ENCODE results near the gene LIME1. TPM values are rescaled to one million over a fixed set of nuclear protein-coding genes. Genes with fewer than 3 reads are reported as not detected.

Gene LIME1
- polyA plus RNA-seq, 5 donors = 2.9 to 8.6 (median 5.6) TPM

DNA sequence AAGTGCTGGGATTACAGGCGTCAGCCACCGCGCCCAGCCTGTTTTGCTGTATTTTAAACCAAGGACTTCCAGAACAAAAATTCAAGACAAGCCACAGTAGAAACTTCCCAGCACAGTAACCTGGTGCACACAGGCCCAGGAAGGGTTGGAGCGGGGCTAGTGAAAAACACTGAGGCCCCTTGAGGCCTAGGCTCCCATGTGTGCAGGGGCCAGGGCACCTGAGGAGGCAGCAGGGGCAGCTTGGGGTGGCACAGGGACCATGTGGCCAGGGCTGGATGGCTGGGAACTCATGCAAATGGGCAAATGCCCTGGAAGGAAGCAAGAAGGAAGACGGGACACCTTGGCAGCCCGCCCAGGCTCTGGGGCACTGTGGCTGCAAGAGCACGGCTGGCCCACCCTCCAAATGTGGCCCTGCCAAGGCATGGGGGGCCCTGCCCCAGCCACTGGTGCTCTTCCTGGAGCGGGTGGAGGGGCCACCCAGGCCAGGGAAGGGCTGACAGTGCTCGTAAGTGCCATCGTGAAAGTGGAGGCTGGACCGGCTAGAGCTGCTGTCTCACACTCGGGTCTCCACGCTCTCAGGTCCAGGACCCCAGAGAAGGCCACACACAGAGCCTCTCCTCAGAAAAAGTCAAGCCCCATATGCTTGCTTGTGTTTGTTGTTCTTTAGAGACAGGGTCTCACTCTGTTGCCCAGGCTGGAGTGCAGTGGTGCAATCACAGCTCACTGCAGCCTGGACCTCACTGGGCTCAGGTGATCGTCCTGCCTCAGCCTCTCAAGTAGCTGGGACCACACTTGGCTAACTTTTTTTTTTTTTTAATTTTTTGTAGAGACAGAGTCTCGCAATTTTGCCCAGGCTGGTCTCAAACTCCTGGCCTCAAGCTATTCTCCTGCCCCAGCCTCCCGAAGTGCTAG, 13.4 kb downstream of the LIME1 start:
- no peak for DNase-seq

DNA sequence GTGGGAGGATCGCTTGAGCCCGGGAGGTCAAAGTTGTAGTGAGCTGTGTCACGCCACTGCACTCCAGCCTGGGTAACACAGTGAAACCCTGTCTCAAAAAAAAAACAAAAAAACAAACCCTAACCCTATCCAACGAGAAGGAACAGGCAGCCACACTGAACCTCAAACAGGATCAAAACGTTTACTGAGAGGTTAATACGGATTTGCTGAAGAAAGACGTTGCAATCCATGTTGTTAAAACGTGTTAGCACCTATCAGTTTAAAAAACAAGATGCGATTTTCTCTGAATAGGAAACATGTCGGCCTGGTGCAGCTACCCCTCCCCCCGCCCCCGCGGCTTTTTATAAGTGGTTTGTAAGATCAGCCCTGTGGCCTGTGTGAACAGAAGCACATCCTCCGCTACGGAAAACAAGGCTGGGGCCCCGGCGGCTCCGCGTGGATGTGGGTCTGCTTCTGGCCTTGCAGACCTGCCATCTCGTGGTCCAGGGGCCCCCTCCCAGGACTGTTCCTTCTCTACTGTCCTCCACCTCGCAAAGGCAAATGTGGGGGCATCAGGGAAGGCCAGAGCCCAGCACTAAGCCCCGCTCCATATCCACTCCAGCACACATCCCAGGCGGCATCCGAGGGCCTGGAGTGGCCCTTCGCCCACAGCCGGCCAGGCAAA, 14.5 kb downstream of the LIME1 start:
- DNase-seq = no peak

- no peak for DNase-seq
Measured at GRCh38 chr20:63751471-63752271, 15.2 kb downstream of the LIME1 start.

GRCh38 chr20:63752411-63753101, 16.1 kb downstream of the LIME1 start:
- DNase-seq = no peak

- no peak for DNase-seq
Measured at GRCh38 chr20:63753381-63753780, 16.9 kb downstream of the LIME1 start.

GRCh38 chr20:63754008-63754407, 17.5 kb downstream of the LIME1 start:
- no peak for DNase-seq

DNA sequence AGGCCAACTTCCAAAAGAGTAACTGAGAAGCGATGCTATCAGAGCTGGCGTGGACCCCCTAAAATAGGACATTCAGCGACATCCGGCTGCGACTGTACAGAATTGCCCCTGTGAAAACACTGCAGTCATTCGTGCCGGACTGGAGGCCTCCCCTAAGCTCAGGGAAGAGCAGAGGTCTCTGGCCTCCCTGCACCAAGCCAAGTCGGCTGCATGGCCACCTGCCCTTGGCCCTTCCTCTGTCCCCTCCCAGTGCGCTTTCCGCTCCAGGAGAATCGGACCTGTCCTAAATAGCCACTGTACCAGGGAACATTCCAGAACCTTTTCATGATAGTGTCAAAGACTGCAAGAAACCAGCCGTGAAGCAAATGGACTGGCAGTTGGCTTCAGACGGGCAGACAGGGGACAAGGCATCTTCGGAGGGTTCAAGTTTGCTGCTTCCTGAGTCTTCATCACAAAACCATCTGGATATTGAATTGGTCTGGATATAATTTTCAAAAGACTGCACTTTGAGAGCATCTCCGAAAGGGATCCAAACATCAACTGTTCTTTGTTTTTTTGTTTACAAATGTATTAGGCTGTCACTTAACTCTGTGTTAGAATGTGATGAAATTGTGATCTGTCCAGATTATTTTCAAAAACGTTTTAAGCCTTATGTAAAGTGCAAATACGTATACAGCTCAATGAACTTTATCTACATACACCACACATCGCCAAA, 19.6 kb downstream of the LIME1 start:
- no peak for DNase-seq

DNA sequence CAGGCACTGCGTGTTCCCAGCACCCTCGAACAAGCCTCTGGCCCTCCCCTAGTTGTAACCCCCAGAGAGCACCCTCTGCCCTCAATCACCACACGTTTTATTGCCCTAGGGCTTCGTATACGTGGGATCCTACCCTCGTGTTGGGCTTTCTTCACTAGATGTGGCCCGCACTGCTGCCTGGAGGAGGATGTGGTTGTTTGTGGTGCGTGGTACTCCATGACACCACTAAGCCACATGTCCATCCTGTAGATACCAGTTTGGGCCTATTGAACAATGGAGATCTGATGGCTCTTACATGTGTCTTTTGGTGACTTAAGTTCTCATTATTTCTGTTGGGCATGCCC, 20.2 kb downstream of the LIME1 start:
- DNase-seq = no peak

DNA sequence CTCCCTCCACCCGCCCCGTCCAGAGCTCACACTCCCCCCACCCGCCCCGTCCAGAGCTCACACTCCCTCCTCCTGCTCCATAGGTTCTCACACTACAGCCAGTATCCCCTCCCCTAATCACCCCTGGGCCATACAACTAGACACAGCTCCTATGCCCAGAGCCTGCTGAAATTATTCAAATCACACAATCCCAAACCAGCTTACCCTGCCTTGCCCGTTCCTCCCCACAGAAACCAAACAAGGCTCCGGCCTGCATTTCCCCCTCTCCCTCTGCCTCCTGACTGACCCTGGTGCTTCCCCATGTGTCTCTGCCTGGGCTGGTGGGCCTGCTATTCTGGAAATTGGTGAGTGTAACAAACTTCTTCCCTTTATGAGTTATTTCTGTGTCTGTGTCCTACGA, 21.7 kb downstream of the LIME1 start:
- DNase-seq = no peak

DNA sequence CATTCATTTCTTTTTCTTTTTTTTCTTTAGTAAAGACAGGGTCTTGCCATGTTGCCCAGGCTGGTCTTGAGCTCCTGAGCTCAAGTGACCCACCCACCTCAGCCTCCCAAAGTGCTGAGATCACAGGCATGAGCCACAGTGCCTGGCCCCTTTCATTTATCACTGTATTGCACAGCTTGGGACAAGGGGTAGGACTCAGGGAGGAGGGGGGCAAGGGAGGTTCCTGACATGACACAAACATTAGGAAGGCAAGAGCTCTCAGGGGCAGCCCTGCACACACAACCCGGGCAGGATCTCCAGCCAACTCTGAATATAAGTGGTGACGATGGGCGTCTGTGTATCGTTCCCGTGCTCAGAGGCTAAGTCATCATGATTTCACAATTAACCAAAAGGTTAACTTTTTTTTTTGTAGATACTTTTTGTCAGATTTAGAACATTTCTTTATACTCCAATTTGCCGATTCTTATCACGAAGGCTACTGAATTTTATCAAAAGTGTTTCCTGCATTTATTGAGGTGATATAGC, 23.0 kb downstream of the LIME1 start:
- no peak for DNase-seq

DNA sequence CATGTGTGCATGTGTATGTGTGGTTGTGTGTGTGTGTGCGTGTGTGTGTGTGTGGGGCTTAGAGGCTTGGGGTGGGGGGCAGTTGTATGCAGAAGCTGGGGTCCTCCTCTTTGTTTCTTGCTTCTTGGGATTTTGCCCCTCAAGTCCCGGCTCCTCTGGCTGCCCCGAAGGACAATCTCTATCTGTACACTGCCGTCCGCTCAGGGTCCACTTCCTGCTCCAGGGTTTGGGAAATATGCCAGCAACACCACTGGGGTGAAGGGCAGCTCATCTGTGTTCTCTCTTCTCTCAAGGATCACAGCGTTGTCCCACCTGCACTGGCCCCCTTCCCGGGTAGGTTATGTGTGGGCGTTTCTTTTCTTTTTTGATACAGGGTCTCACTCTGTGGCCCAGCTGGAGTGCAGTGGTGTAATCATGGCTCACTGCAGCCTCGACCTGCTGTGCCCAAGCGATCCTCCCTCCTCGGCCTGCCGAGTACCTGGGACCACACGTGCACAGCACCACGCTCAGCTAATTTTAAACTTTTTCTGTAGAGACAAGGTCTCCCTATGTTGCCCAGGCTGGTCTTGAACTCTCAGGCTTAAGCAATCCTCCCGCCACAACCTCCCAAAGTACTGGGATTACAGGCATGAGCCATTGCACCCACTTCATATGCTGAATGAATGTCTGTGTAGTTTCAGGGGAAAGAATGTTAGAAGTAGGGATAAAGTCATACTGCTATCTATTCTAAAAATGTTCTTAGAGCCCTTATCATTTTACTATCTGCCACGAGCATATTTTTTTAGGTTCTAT, 28.8 kb downstream of the LIME1 start:
- no peak for DNase-seq

DNA sequence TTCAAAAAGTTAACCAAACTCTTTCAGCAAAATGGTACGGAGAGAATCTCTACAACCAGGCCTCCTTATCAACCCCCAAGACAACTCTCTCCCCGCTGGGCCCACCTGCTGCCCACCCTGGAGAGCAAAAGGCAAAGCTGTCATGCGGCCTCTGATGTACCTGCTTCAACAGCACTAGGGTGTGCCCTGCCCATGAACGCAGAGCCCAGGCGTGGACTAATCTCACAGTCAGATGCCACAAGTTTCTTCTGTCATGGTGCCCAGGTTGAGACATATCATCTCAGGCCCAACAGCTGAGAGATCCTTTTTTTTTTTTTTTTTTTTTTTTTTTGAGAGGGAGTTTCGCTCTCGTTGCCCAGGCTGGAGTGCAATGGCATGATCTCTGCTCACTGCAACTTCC, 29.4 kb downstream of the LIME1 start:
- no peak for DNase-seq

GRCh38 chr20:63766695-63767426, 30.4 kb downstream of the LIME1 start:
- no peak for DNase-seq

DNA sequence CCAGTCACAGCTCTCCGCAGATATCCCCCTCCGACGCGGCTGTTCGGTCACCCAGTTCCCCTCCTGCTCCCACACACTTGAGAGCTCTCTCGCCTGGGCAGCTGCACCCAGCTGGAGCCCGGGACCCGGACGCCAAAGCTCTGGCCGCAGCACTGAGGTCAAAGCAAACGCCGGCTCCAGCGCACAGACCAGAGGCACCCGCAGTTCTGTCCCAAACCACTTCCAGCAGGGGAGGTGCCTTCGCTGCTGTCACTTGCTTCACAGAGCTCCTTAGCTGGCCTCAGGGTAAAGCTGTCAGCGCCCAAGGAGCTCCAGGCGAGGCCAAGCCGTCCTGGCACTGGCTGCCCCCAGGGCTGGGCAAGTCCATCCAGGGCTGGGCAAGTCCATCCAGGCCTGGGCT, 31.0 kb downstream of the LIME1 start:
- DNase-seq = no peak

DNA sequence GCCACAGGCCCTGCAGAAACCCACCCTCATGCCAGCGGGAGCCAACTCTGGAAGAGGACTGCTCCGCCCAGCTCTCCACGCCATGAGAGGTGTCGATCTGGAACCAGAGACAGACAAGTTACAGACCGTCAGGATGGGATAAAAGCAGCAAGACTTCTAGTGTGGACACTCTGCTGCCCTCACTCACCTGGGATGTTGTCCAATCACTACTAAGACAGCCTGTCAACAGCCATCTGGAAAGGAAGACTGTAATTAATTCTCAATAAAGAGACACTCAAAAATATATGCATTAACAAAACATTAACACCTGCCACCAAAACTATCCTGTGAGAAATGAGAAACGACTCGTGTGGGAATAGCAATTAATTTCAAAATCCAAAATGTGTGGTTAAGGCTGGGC, 31.4 kb downstream of the LIME1 start:
- no peak for DNase-seq

- no peak for DNase-seq
Measured at GRCh38 chr20:63768591-63769515, 32.4 kb downstream of the LIME1 start.

GRCh38 chr20:63769891-63770474, 33.5 kb downstream of the LIME1 start:
- no peak for DNase-seq

Data from right lung (tissue), 5 donors.